HepG2 (cell line): Measurements from ENCODE around the gene SLC6A6. TPM values are rescaled to one million over a fixed set of nuclear protein-coding genes. Genes with fewer than 3 reads are reported as not detected.

Source experiments
- CBX2 ChIP-seq, 2 experiments: fragments of 200-600 bp in 1 of 2; sonication (generic); formaldehyde crosslinking in 1 of 2; IDR thresholded peaks; 2 replicates each; pipeline versions ENCODE4 v1.7.0 to v1.8.1; 2018 to 2022; ENCODE audit warnings: low read depth in 2 of 2, low read length in 1 of 2, mild to moderate bottlenecking in 1 of 2, missing genetic modification reagents in 1 of 2
- CTCF ChIP-seq: sonication (generic); formaldehyde crosslinking; IDR thresholded peaks from 2 replicates; pipeline ENCODE4 v1.5.0; 2020; ENCODE audit warnings: mild to moderate bottlenecking, missing genetic modification reagents, moderate library complexity
- DMAP1 ChIP-seq: IDR thresholded peaks from 2 replicates; pipeline ENCODE4 v1.6.1; 2016
- ELF3 ChIP-seq: IDR thresholded peaks from 2 replicates; pipeline ENCODE4 v1.6.1; 2016; ENCODE audit warnings: missing genetic modification reagents, missing compliant biosample characterization
- FOXA3 ChIP-seq: IDR thresholded peaks from 2 replicates; pipeline ENCODE4 v1.6.1; 2016; ENCODE audit warnings: missing genetic modification reagents, missing compliant biosample characterization
- FOXJ3 ChIP-seq: sonication (generic); formaldehyde crosslinking; IDR thresholded peaks from 2 replicates; pipeline ENCODE4 v1.4.0; 2020; ENCODE audit warnings: missing genetic modification reagents, mild to moderate bottlenecking, borderline replicate concordance
- HHEX ChIP-seq: IDR thresholded peaks from 2 replicates; pipeline ENCODE4 v1.6.1; 2016; ENCODE audit warnings: control low read depth
- KDM4B ChIP-seq: sonication (generic); formaldehyde crosslinking; IDR thresholded peaks from 2 replicates; pipeline ENCODE4 v1.4.0; 2020; ENCODE audit warnings: missing genetic modification reagents
- MIER3 ChIP-seq: IDR thresholded peaks from 2 replicates; pipeline ENCODE4 v1.6.1; 2016; ENCODE audit warnings: missing compliant biosample characterization, borderline replicate concordance
- MTF2 ChIP-seq: sonication (generic); formaldehyde crosslinking; IDR thresholded peaks from 2 replicates; pipeline ENCODE4 v1.5.0; 2020; ENCODE audit warnings: missing genetic modification reagents, borderline replicate concordance
- MYNN ChIP-seq: sonication (generic); formaldehyde crosslinking; IDR thresholded peaks from 2 replicates; pipeline ENCODE4 v1.4.0; 2020; ENCODE audit warnings: mild to moderate bottlenecking, low read depth, missing genetic modification reagents
- NCOA2 ChIP-seq: sonication (generic); formaldehyde crosslinking; IDR thresholded peaks from 2 replicates; pipeline ENCODE4 v1.8.0; 2022; ENCODE audit warnings: inconsistent platforms
- NPAS2 ChIP-seq: sonication (generic); formaldehyde crosslinking; IDR thresholded peaks from 2 replicates; pipeline ENCODE4 v1.8.0; 2022; ENCODE audit warnings: mild to moderate bottlenecking, missing genetic modification reagents, borderline replicate concordance
- PHF8 ChIP-seq: sonication (generic); formaldehyde crosslinking; IDR thresholded peaks from 2 replicates; pipeline ENCODE4 v1.5.0; 2020; ENCODE audit warnings: missing genetic modification reagents
- POGZ ChIP-seq: sonication (generic); formaldehyde crosslinking; IDR thresholded peaks from 2 replicates; pipeline ENCODE4 v1.4.0; 2020; ENCODE audit warnings: mild to moderate bottlenecking, missing genetic modification reagents
- RXRB ChIP-seq: IDR thresholded peaks from 2 replicates; pipeline ENCODE4 v1.6.1; 2016; ENCODE audit warnings: borderline replicate concordance, missing genetic modification reagents, missing compliant biosample characterization
- ZFP62 ChIP-seq: sonication (generic); formaldehyde crosslinking; IDR thresholded peaks from 2 replicates; pipeline ENCODE4 v1.4.0; 2020; ENCODE audit warnings: missing genetic modification reagents
- ZFYVE20 ChIP-seq: sonication (generic); formaldehyde crosslinking; IDR thresholded peaks from 2 replicates; pipeline ENCODE4 v1.8.0; 2023; ENCODE audit warnings: low read depth, mild to moderate bottlenecking, moderate library complexity, missing genetic modification reagents, borderline replicate concordance
- ZNF430 ChIP-seq: sonication (generic); formaldehyde crosslinking; IDR thresholded peaks from 2 replicates; pipeline ENCODE4 v1.9.0; 2021; ENCODE audit warnings: mild to moderate bottlenecking, missing genetic modification reagents
- ZNF484 ChIP-seq: sonication (generic); formaldehyde crosslinking; IDR thresholded peaks from 2 replicates; pipeline ENCODE4 v1.5.1; 2020; ENCODE audit warnings: mild to moderate bottlenecking, low read depth, missing genetic modification reagents, borderline replicate concordance
- ZNF704 ChIP-seq: sonication (generic); formaldehyde crosslinking; IDR thresholded peaks from 2 replicates; pipeline ENCODE4 v1.8.1; 2023; ENCODE audit warnings: mild to moderate bottlenecking, inconsistent platforms, moderate library complexity, missing genetic modification reagents, borderline replicate concordance
- ZNF749 ChIP-seq: sonication (generic); formaldehyde crosslinking; IDR thresholded peaks from 2 replicates; pipeline ENCODE4 v1.8.0; 2022; ENCODE audit warnings: mild to moderate bottlenecking, missing genetic modification reagents, moderate library complexity, borderline replicate concordance
- polyA plus RNA-seq, 8 experiments: library from polyadenylated mRNA; depleted of rRNA in 3 of 8; stranded (reverse) in 7 of 8; unstranded in 1 of 8; fragments of >200 nt; fragmentation: Illumina TruSeq in 4 of 8; extraction: Trizol in 4 of 8; gene quantifications; 2 replicates each; pipeline versions ENCODE4 v1.2.1 to v1.2.3, GENCODE V29; 2011 to 2016; ENCODE audit warnings: low read depth in 4 of 8, missing spikeins in 1 of 8, mixed read lengths in 1 of 8; ENCODE audit not compliant: insufficient read depth in 1 of 8
- total RNA-seq, 5 experiments: library from RNA; depleted of rRNA; stranded (reverse); fragments of >200 nt; fragmentation: Illumina TruSeq; extraction: Trizol; gene quantifications; 2 replicates each; pipeline ENCODE4 v1.2.3, GENCODE V29; 2016; ENCODE audit warnings: low read depth in 1 of 5
- TF ChIP-seq, protein P1 (sequence below): IDR thresholded peaks from 2 replicates; pipeline ENCODE4 v1.6.1; 2016; ENCODE audit warnings: missing genetic modification reagents, missing compliant biosample characterization
- TF ChIP-seq, protein P2 (sequence below): sonication (generic); formaldehyde crosslinking; IDR thresholded peaks from 2 replicates; pipeline ENCODE4 v1.9.0; 2021; ENCODE audit warnings: missing genetic modification reagents, borderline replicate concordance
- TF ChIP-seq, protein P3 (sequence below): sonication (generic); formaldehyde crosslinking; IDR thresholded peaks from 2 replicates; pipeline ENCODE4 v1.4.0; 2020; ENCODE audit warnings: missing genetic modification reagents; ENCODE audit errors: not compliant biosample characterization

The SLC6A6 gene
- total and polyA plus RNA-seq, 2 of the 13 experiments (the other 11 are each of a cell fraction or from before 2014, with no cell fraction given) = 14.1 to 20.7 TPM

GRCh38 chr3:14402304-14402811 is at the start of gene SLC6A6 (continued):
- TF ChIP-seq CTCF (CRISPR knock-in tag) = peak; percentile 80
- no peak; the same call in 1 of the 2 replicates for TF ChIP-seq ZNF704 (CRISPR knock-in tag)
- TF ChIP-seq, protein P1, sequence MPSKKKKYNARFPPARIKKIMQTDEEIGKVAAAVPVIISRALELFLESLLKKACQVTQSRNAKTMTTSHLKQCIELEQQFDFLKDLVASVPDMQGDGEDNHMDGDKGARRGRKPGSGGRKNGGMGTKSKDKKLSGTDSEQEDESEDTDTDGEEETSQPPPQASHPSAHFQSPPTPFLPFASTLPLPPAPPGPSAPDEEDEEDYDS = peak; percentile 70
- TF ChIP-seq DMAP1 = peak; percentile 55; the same call in 1 of the 2 replicates
- peak; percentile 38; the same call in 1 of the 2 replicates for TF ChIP-seq POGZ (CRISPR knock-in tag)
- TF ChIP-seq ZNF484 (CRISPR knock-in tag) = no peak
- TF ChIP-seq, protein P2, sequence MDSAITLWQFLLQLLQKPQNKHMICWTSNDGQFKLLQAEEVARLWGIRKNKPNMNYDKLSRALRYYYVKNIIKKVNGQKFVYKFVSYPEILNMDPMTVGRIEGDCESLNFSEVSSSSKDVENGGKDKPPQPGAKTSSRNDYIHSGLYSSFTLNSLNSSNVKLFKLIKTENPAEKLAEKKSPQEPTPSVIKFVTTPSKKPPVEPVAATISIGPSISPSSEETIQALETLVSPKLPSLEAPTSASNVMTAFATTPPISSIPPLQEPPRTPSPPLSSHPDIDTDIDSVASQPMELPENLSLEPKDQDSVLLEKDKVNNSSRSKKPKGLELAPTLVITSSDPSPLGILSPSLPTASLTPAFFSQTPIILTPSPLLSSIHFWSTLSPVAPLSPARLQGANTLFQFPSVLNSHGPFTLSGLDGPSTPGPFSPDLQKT (CRISPR knock-in tag) = no peak
- TF ChIP-seq MYNN (CRISPR knock-in tag) = no peak
- TF ChIP-seq NCOA2 (CRISPR knock-in tag) = peak; percentile 30; the same call in 1 of the 2 replicates
- TF ChIP-seq MTF2 (CRISPR knock-in tag) = 0 out of 2 replicates have a peak, but pooled peaks have one; percentile 2
- TF ChIP-seq FOXJ3 (CRISPR knock-in tag) = peak; percentile 37
- TF ChIP-seq RXRB = peak; percentile 25; the same call in 1 of the 2 replicates
- peak; percentile 75 for TF ChIP-seq PHF8 (CRISPR knock-in tag)
- 0 out of 2 replicates have a peak, but pooled peaks have one; percentile 14 for TF ChIP-seq KDM4B
- no peak for TF ChIP-seq ZFP62 (CRISPR knock-in tag)
- TF ChIP-seq ZNF430 (CRISPR knock-in tag) = no peak
- no peak for TF ChIP-seq CBX2 (IDR thresholded peaks at IDR 0.05; ENCODE audit: low read depth, low read length)
- no peak for TF ChIP-seq CBX2 (CRISPR knock-in tag; IDR thresholded peaks at IDR 0.05; ENCODE audit: low read depth)
- TF ChIP-seq NPAS2 (CRISPR knock-in tag) = no peak
- TF ChIP-seq HHEX = no peak
- TF ChIP-seq MIER3 (CRISPR knock-in tag) = 0 out of 2 replicates have a peak, but pooled peaks have one; percentile 22
- TF ChIP-seq ZNF749 (CRISPR knock-in tag) = no peak
- peak; percentile 54; the same call in 1 of the 2 replicates for TF ChIP-seq ELF3 (CRISPR knock-in tag)
- no peak for TF ChIP-seq ZFYVE20
- TF ChIP-seq, protein P3, sequence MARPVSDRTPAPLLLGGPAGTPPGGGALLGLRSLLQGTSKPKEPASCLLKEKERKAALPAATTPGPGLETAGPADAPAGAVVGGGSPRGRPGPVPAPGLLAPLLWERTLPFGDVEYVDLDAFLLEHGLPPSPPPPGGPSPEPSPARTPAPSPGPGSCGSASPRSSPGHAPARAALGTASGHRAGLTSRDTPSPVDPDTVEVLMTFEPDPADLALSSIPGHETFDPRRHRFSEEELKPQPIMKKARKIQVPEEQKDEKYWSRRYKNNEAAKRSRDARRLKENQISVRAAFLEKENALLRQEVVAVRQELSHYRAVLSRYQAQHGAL (CRISPR knock-in tag) = no peak
- peak; percentile 68 for TF ChIP-seq FOXA3 (CRISPR knock-in tag)
